ENCODE measurements around the gene TSPO.

TSPO gene

GRCh38 chr22:43200555-43200954 lies 49.2 kb downstream of the TSPO start:
- Histone ChIP-seq H3K4me1 (ENCODE audit: control insufficient read depth, insufficient read depth, low read length) (peaks cover 9% of the 10 kb centered on the region), H3K36me3 (ENCODE audit: insufficient read depth, low read length) (no peaks in the 10 kb centered on the region), H3K9me3 (replicated peaks; ENCODE audit: low read length) (no peaks in the 10 kb centered on the region), H3K4me2 (ENCODE audit: low read length) (no peak overlapping the region), H3K9ac (ENCODE audit: low read depth, low read length) (no peak overlapping the region), H3K27me3 (ENCODE audit: control insufficient read depth, insufficient read depth, low read length) (peaks cover 35% of the 10 kb centered on the region), H3K4me3 (ENCODE audit: low read length) (no peak overlapping the region)

- Histone ChIP-seq H3K27me3 (ENCODE audit: control insufficient read depth, insufficient read depth, low read length) (peaks cover 29% of the 10 kb centered on the region), H3K36me3 (ENCODE audit: insufficient read depth, low read length) (no peaks in the 10 kb centered on the region), H3K4me3 (ENCODE audit: low read length) (no peak overlapping the region), H3K9ac (ENCODE audit: low read depth, low read length) (no peak overlapping the region), H3K9me3 (replicated peaks; ENCODE audit: low read length) (no peaks in the 10 kb centered on the region), H3K4me1 (ENCODE audit: control insufficient read depth, insufficient read depth, low read length) (peaks cover 9% of the 10 kb centered on the region), H3K4me2 (ENCODE audit: low read length) (no peak overlapping the region)
These were observed 50.3 kb downstream of the TSPO start for GRCh38 chr22:43201486-43202219.

- H3K4me2 ChIP-seq (ENCODE audit: low read length) = no peak overlapping the region
- no peaks in the 10 kb centered on the region for H3K36me3 ChIP-seq (ENCODE audit: insufficient read depth, low read length)
- no peak overlapping the region for H3K4me3 ChIP-seq (ENCODE audit: low read length)
- peaks cover 24% of the 10 kb centered on the region for H3K27me3 ChIP-seq (ENCODE audit: control insufficient read depth, insufficient read depth, low read length)
- peaks cover 3% of the 10 kb centered on the region for H3K4me1 ChIP-seq (ENCODE audit: control insufficient read depth, insufficient read depth, low read length)
- no peak overlapping the region for H3K9ac ChIP-seq (ENCODE audit: low read depth, low read length)
- H3K9me3 ChIP-seq (replicated peaks; ENCODE audit: low read length) = no peaks in the 10 kb centered on the region
These were observed 51.0 kb downstream of the TSPO start for GRCh38 chr22:43202326-43202725.

- Histone ChIP-seq H3K36me3 (ENCODE audit: insufficient read depth, low read length) (no peaks in the 10 kb centered on the region), H3K4me1 (ENCODE audit: control insufficient read depth, insufficient read depth, low read length) (no peaks in the 10 kb centered on the region), H3K4me2 (ENCODE audit: low read length) (no peak overlapping the region), H3K9ac (ENCODE audit: low read depth, low read length) (no peak overlapping the region), H3K9me3 (replicated peaks; ENCODE audit: low read length) (no peaks in the 10 kb centered on the region), H3K4me3 (ENCODE audit: low read length) (no peak overlapping the region), H3K27me3 (ENCODE audit: control insufficient read depth, insufficient read depth, low read length) (peaks cover 20% of the 10 kb centered on the region)
These were observed 51.5 kb downstream of the TSPO start for GRCh38 chr22:43202756-43203410.

- H3K4me1 ChIP-seq (ENCODE audit: control insufficient read depth, insufficient read depth, low read length) = no peaks in the 10 kb centered on the region
- no peak overlapping the region for H3K4me2 ChIP-seq (ENCODE audit: low read length)
- H3K9ac ChIP-seq (ENCODE audit: low read depth, low read length) = no peak overlapping the region
- H3K4me3 ChIP-seq (ENCODE audit: low read length) = no peak overlapping the region
- H3K36me3 ChIP-seq (ENCODE audit: insufficient read depth, low read length) = no peaks in the 10 kb centered on the region
- peaks cover 16% of the 10 kb centered on the region for H3K27me3 ChIP-seq (ENCODE audit: control insufficient read depth, insufficient read depth, low read length)
- no peaks in the 10 kb centered on the region for H3K9me3 ChIP-seq (replicated peaks; ENCODE audit: low read length)
These were observed 52.2 kb downstream of the TSPO start for GRCh38 chr22:43203471-43203981.

GRCh38 chr22:43205261-43205691 lies 53.9 kb downstream of the TSPO start:
- H3K4me3 ChIP-seq (ENCODE audit: low read length) = no peak overlapping the region
- peaks cover 10% of the 10 kb centered on the region for H3K27me3 ChIP-seq (ENCODE audit: control insufficient read depth, insufficient read depth, low read length)
- H3K9me3 ChIP-seq (replicated peaks; ENCODE audit: low read length) = no peaks in the 10 kb centered on the region
- no peaks in the 10 kb centered on the region for H3K36me3 ChIP-seq (ENCODE audit: insufficient read depth, low read length)
- no peaks in the 10 kb centered on the region for H3K4me1 ChIP-seq (ENCODE audit: control insufficient read depth, insufficient read depth, low read length)
- no peak overlapping the region for H3K4me2 ChIP-seq (ENCODE audit: low read length)
- H3K9ac ChIP-seq (ENCODE audit: low read depth, low read length) = no peak overlapping the region

GRCh38 chr22:43205748-43206508 lies 54.6 kb downstream of the TSPO start:
- Histone ChIP-seq H3K9ac (ENCODE audit: low read depth, low read length) (no peak overlapping the region), H3K36me3 (ENCODE audit: insufficient read depth, low read length) (no peaks in the 10 kb centered on the region), H3K4me2 (ENCODE audit: low read length) (no peak overlapping the region), H3K27me3 (ENCODE audit: control insufficient read depth, insufficient read depth, low read length) (peaks cover 10% of the 10 kb centered on the region), H3K4me1 (ENCODE audit: control insufficient read depth, insufficient read depth, low read length) (no peaks in the 10 kb centered on the region), H3K9me3 (replicated peaks; ENCODE audit: low read length) (no peaks in the 10 kb centered on the region), H3K4me3 (ENCODE audit: low read length) (no peak overlapping the region)

- Histone ChIP-seq H3K4me2 (ENCODE audit: low read length) (no peak overlapping the region), H3K4me3 (ENCODE audit: low read length) (no peak overlapping the region), H3K36me3 (ENCODE audit: insufficient read depth, low read length) (no peaks in the 10 kb centered on the region), H3K4me1 (ENCODE audit: control insufficient read depth, insufficient read depth, low read length) (no peaks in the 10 kb centered on the region), H3K27me3 (ENCODE audit: control insufficient read depth, insufficient read depth, low read length) (peaks cover 10% of the 10 kb centered on the region), H3K9me3 (replicated peaks; ENCODE audit: low read length) (no peaks in the 10 kb centered on the region), H3K9ac (ENCODE audit: low read depth, low read length) (no peak overlapping the region)
These were observed 55.3 kb downstream of the TSPO start for GRCh38 chr22:43206509-43207161.

- H3K9me3 ChIP-seq (replicated peaks; ENCODE audit: low read length) = no peaks in the 10 kb centered on the region
- peaks cover 10% of the 10 kb centered on the region for H3K27me3 ChIP-seq (ENCODE audit: control insufficient read depth, insufficient read depth, low read length)
- H3K9ac ChIP-seq (ENCODE audit: low read depth, low read length) = no peak overlapping the region
- no peaks in the 10 kb centered on the region for H3K36me3 ChIP-seq (ENCODE audit: insufficient read depth, low read length)
- H3K4me2 ChIP-seq (ENCODE audit: low read length) = no peak overlapping the region
- no peak overlapping the region for H3K4me3 ChIP-seq (ENCODE audit: low read length)
- no peaks in the 10 kb centered on the region for H3K4me1 ChIP-seq (ENCODE audit: control insufficient read depth, insufficient read depth, low read length)
These were observed 56.0 kb downstream of the TSPO start for GRCh38 chr22:43207386-43207785.

- no peak overlapping the region for H3K4me2 ChIP-seq (ENCODE audit: low read length)
- H3K27me3 ChIP-seq (ENCODE audit: control insufficient read depth, insufficient read depth, low read length) = peaks cover 12% of the 10 kb centered on the region
- H3K36me3 ChIP-seq (ENCODE audit: insufficient read depth, low read length) = no peaks in the 10 kb centered on the region
- H3K9me3 ChIP-seq (replicated peaks; ENCODE audit: low read length) = no peaks in the 10 kb centered on the region
- no peak overlapping the region for H3K9ac ChIP-seq (ENCODE audit: low read depth, low read length)
- H3K4me3 ChIP-seq (ENCODE audit: low read length) = no peak overlapping the region
- H3K4me1 ChIP-seq (ENCODE audit: control insufficient read depth, insufficient read depth, low read length) = no peaks in the 10 kb centered on the region
These were observed 56.7 kb downstream of the TSPO start for GRCh38 chr22:43207849-43208702.
